Ovary (tissue), 9 donors: ENCODE results near the gene RIMS1. TPM values are rescaled to one million over a fixed set of nuclear protein-coding genes. Genes with fewer than 3 reads are reported as not detected.

ENCODE experiments used
- DNase-seq, 5 donors: peaks; one replicate each; pipeline ENCODE4 v3.0.0-alpha.2; 2019 to 2020
- H3K27ac ChIP-seq, 2 donors: fragments of 200-600 bp; one replicate each; pipeline versions ENCODE4 v1.5.1 to v1.8.0; 2019 to 2022
- H3K27me3 ChIP-seq: fragments of 200-600 bp; one replicate; pipeline ENCODE4 v1.8.0; 2022
- H3K36me3 ChIP-seq: fragments of 200-600 bp; sonication (generic); one replicate; pipeline ENCODE4 v1.5.1; 2019
- H3K4me1 ChIP-seq: one replicate; pipeline ENCODE4 v1.8.1; 2013; ENCODE audit warnings: mild to moderate bottlenecking, moderate library complexity; ENCODE audit not compliant: insufficient read depth
- H3K4me3 ChIP-seq: fragments of 200-600 bp; sonication (generic); one replicate; pipeline ENCODE4 v1.5.1; 2017
- H3K9me3 ChIP-seq, 2 donors: fragments of 200-600 bp in 1 of 2; sonication (generic) in 1 of 2; one replicate each; pipeline versions ENCODE4 v1.5.1 to v1.8.1; 2013 to 2019; ENCODE audit warnings: mild to moderate bottlenecking in 1 of 2, moderate library complexity in 1 of 2
- CTCF ChIP-seq, 3 donors: fragments of 450-650 bp in 2 of 3; fragments of 200-600 bp in 1 of 3; IDR thresholded peaks; one replicate each; pipeline versions ENCODE4 v1.5.1 to v1.8.0; 2016 to 2022; ENCODE audit warnings: antibody characterized with exemption in 3 of 3, mild to moderate bottlenecking in 1 of 3
- EP300 ChIP-seq: sonication (generic); formaldehyde crosslinking; IDR thresholded peaks from one replicate; pipeline ENCODE4 v1.6.1; 2017; ENCODE audit warnings: antibody characterized with exemption
- POLR2A ChIP-seq: fragments of 450-650 bp; IDR thresholded peaks from one replicate; pipeline ENCODE4 v1.6.1; 2017; ENCODE audit warnings: antibody characterized with exemption, mild to moderate bottlenecking, moderate library complexity
- WGBS, 3 donors: extraction: QIAGEN DNeasy Blood & Tissue Kit in 1 of 3; methylation state at CpG; one replicate each; pipeline versions ENCODE4 v1.1.5 to v1.1.7; 2013 to 2017; 5-methylcytosine and 5-hydroxymethylcytosine counted together
- intact Hi-C, 4 donors: fragments of 100-400 bp; cut with DNase I; formaldehyde crosslinking; loops; one replicate each; pipeline versions ENCODE4 v1.11.0 to v1.15.1; 2022 to 2023
- polyA plus RNA-seq, 2 donors: library from polyadenylated mRNA; stranded (reverse); fragments of 200-250 nt in 1 of 2; fragments of 350-450 nt in 1 of 2; fragmentation: Illumina TruSeq in 1 of 2; extraction: RNeasy Lipid Tissue Mini Kit (QIAGEN cat#74804) in 1 of 2; gene quantifications; one replicate each; pipeline ENCODE4 v1.2.3, GENCODE V29; 2013 to 2014
- total RNA-seq, 7 donors: library from RNA; depleted of rRNA in 2 of 7; stranded (reverse); fragments of >200 nt in 2 of 7; fragmentation: NEBNext Ultra II Directional in 3 of 7; extraction: Animal tissue kit (Norgen Biotek cat#: 25700) in 3 of 7; gene quantifications; one replicate each; pipeline versions ENCODE4 v1.1.0 to v1.2.4, GENCODE V29; 2016 to 2023
- donor health status: DM: no; HTN: no; CAD: no; lungs with moderate emphysema.
- donor health status: DM: no; HTN: no; CAD: no.
- donor health status: Bipolar disorder and iron deficiency.
- donor health status: DM: yes; HTN: yes; CAD: no.
- donor health status: DM: no; HTN: no; CAD: no.
- donor health status: DM: yes; HTN: yes; CAD: no.

RIMS1 gene
- total and polyA plus RNA-seq, 9 donors: 0.20 to 1.3 (median 0.33) TPM; not detected in 1

- intact Hi-C loops: no loop called here
- 94 to 99% (median 98%) methylated on average over 3 of the region's 3 CpGs for WGBS, 3 donors
These were observed 487.8 kb downstream of the RIMS1 start for GRCh38 chr6:72374172-72374571.

GRCh38 chr6:72374857-72375256, 488.5 kb downstream of the RIMS1 start:
- Histone ChIP-seq H3K4me1 (no peaks in the 10 kb centered on the region), H3K27me3 (no peaks in the 10 kb centered on the region), H3K36me3 (no peaks in the 10 kb centered on the region), H3K27ac (no peak overlapping the region), H3K9me3 (no peaks in the 10 kb centered on the region), H3K4me3 (no peak overlapping the region)
- 76 to 80% (median 76%) methylated on average over 4 of the region's 4 CpGs for WGBS, 3 donors
- intact Hi-C loops: no loop called here
- TF ChIP-seq CTCF (IDR thresholded peaks at IDR 0.05) (no peak), EP300 (no peak), POLR2A (no peak)
- no peak for DNase-seq

More at GRCh38 chr6:72374172-72374571, 487.8 kb downstream of the RIMS1 start:
- no peak for TF ChIP-seq CTCF (IDR thresholded peaks at IDR 0.05)
- TF ChIP-seq EP300: no peak
- TF ChIP-seq POLR2A: no peak
- Histone ChIP-seq H3K27me3 (no peaks in the 10 kb centered on the region), H3K4me1 (no peaks in the 10 kb centered on the region), H3K4me3 (no peak overlapping the region), H3K9me3 (no peaks in the 10 kb centered on the region), H3K36me3 (no peaks in the 10 kb centered on the region), H3K27ac (no peak overlapping the region)
- no peak for DNase-seq

GRCh38 chr6:72376736-72377135, 490.4 kb downstream of the RIMS1 start:
- no peaks in the 10 kb centered on the region for H3K9me3 ChIP-seq
- H3K4me1 ChIP-seq: no peaks in the 10 kb centered on the region
- H3K27ac ChIP-seq: no peak overlapping the region
- WGBS, 3 donors: 93 to 98% (median 97%) methylated on average over 2 of the region's 2 CpGs
- DNase-seq: no peak
- no peaks in the 10 kb centered on the region for H3K27me3 ChIP-seq
- intact Hi-C loops: no loop called here
- H3K36me3 ChIP-seq: no peaks in the 10 kb centered on the region
- H3K4me3 ChIP-seq: no peak overlapping the region
- TF ChIP-seq EP300 (no peak), CTCF (IDR thresholded peaks at IDR 0.05) (no peak), POLR2A (no peak)

GRCh38 chr6:72381076-72381475, 494.7 kb downstream of the RIMS1 start:
- TF ChIP-seq EP300: no peak
- WGBS, 3 donors: 63 to 80% (median 70%) methylated on average over 6 of the region's 6 CpGs
- Histone ChIP-seq H3K9me3 (no peaks in the 10 kb centered on the region), H3K36me3 (no peaks in the 10 kb centered on the region), H3K27me3 (no peaks in the 10 kb centered on the region), H3K4me3 (no peak overlapping the region), H3K4me1 (no peaks in the 10 kb centered on the region), H3K27ac (no peak overlapping the region)
- intact Hi-C loops: no loop called here
- no peak for DNase-seq

GRCh38 chr6:72382602-72383529, 496.5 kb downstream of the RIMS1 start:
- H3K27ac ChIP-seq: no peak overlapping the region
- no peak overlapping the region for H3K4me3 ChIP-seq
- H3K36me3 ChIP-seq: no peaks in the 10 kb centered on the region
- no peak for TF ChIP-seq CTCF (IDR thresholded peaks at IDR 0.05)
- no peak for TF ChIP-seq POLR2A
- TF ChIP-seq EP300: no peak
- no peak for DNase-seq
- intact Hi-C loops: no loop called here
- no peaks in the 10 kb centered on the region for H3K27me3 ChIP-seq
- no peaks in the 10 kb centered on the region for H3K9me3 ChIP-seq
- H3K4me1 ChIP-seq: no peaks in the 10 kb centered on the region
- 58 to 65% (median 59%) methylated on average over 4 of the region's 4 CpGs for WGBS, 3 donors
